Gastroesophageal sphincter (tissue), 4 donors: ENCODE data around the gene LDLRAD3. TPM values are rescaled to one million over a fixed set of nuclear protein-coding genes. Genes with fewer than 3 reads are reported as not detected.

Experiments used
- ATAC-seq: fragments of 150-250 bp; one replicate; pipeline ENCODE4 v1.9.1; 2016; ENCODE audit warnings: mild to moderate bottlenecking, moderate library complexity
- H3K27ac ChIP-seq, 4 donors: fragments of 200-600 bp; sonication (generic) in 3 of 4; 1 replicate in 3 of 4; 2 replicates in 1 of 4; pipeline ENCODE4 v1.5.1; 2016 to 2019
- H3K27me3 ChIP-seq: fragments of 200-600 bp; sonication (generic); one replicate; pipeline ENCODE4 v1.5.1; 2019
- H3K36me3 ChIP-seq, 2 donors: fragments of 200-600 bp; sonication (generic); one replicate each; pipeline ENCODE4 v1.5.1; 2019; ENCODE audit warnings: control low read depth in 1 of 2
- H3K4me1 ChIP-seq, 3 donors: fragments of 200-600 bp; sonication (generic); 1 replicate in 2 of 3; 2 replicates in 1 of 3; pipeline ENCODE4 v1.5.1; 2016 to 2019; ENCODE audit warnings: control low read depth in 2 of 3
- H3K4me3 ChIP-seq, 2 donors: fragments of 200-600 bp; sonication (generic); one replicate each; pipeline ENCODE4 v1.5.1; 2019; ENCODE audit warnings: mild to moderate bottlenecking in 1 of 2, moderate library complexity in 1 of 2
- H3K9me3 ChIP-seq, 3 donors: fragments of 200-600 bp; sonication (generic); one replicate each; pipeline ENCODE4 v1.5.1; 2017 to 2019; ENCODE audit warnings: control low read depth in 2 of 3
- EP300 ChIP-seq: sonication (generic); formaldehyde crosslinking; IDR thresholded peaks from one replicate; pipeline ENCODE4 v1.6.1; 2017; ENCODE audit warnings: antibody characterized with exemption, mild to moderate bottlenecking
- POLR2A ChIP-seq, 2 donors: fragments of 450-650 bp; IDR thresholded peaks; one replicate each; pipeline ENCODE4 v1.6.1; 2017; ENCODE audit warnings: antibody characterized with exemption in 2 of 2, mild to moderate bottlenecking in 2 of 2, moderate library complexity in 1 of 2
- POLR2AphosphoS5 ChIP-seq: sonication (generic); formaldehyde crosslinking; IDR thresholded peaks from one replicate; pipeline ENCODE4 v1.6.1; 2017; ENCODE audit warnings: antibody characterized with exemption
- WGBS, 2 donors: methylation state at CpG; one replicate each; pipeline ENCODE4 v1.1.5; 2018; ENCODE audit warnings: low coverage in 1 of 2; 5-methylcytosine and 5-hydroxymethylcytosine counted together
- total RNA-seq, 4 donors: library from RNA; depleted of rRNA; stranded (reverse); fragments of >200 nt; gene quantifications; one replicate each; pipeline ENCODE4 v1.1.0, GENCODE V29; 2016
- TF ChIP-seq, protein P1 (sequence below), 4 experiments: fragments of 200-600 bp in 2 of 4; fragments of 450-650 bp in 2 of 4; sonication (generic) in 1 of 4; IDR thresholded peaks; one replicate each; pipeline ENCODE4 v1.5.1; 2017 to 2019; ENCODE audit warnings: antibody characterized with exemption in 4 of 4, mild to moderate bottlenecking in 2 of 4, moderate library complexity in 2 of 4

Gene LDLRAD3
- total RNA-seq, 4 donors from 2014 or later = 4.0 to 8.9 (median 7.2) TPM

DNA sequence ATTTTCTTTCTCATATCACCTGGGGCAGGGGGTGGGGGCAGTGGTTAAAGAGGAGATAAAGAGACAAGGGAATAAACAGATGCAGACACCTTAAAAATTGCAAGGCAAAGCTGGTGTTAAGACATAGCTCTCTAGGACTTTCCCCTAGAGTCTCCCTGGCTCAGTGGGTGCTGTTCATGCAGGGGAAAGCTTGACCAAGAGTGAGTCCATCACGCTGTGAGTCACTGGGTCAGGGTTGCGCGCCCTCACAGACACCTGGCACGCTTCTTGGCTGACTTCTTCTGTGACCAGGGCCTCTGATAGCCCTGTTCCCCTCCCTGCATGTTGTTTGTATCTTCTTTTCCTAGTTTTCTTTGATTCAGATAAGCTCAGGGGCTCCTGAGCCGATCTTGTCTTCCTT is 313.5 kb downstream of the LDLRAD3 start:
- WGBS, 2 donors = 78% methylated on average over 4 of the region's 5 CpGs; no CpG with 5 or more reads in 1 of the 2 donors
- no peak for ATAC-seq
- Histone ChIP-seq H3K9me3 (peaks cover 0 to 8% (median 0%) of the 10 kb centered on the region in 3 donors), H3K4me1 (no peaks in the 10 kb centered on the region), H3K36me3 (no peaks in the 10 kb centered on the region), H3K4me3 (no peak overlapping the region), H3K27me3 (peaks cover 35% of the 10 kb centered on the region), H3K27ac (no peak overlapping the region)
- TF ChIP-seq, protein P1, sequence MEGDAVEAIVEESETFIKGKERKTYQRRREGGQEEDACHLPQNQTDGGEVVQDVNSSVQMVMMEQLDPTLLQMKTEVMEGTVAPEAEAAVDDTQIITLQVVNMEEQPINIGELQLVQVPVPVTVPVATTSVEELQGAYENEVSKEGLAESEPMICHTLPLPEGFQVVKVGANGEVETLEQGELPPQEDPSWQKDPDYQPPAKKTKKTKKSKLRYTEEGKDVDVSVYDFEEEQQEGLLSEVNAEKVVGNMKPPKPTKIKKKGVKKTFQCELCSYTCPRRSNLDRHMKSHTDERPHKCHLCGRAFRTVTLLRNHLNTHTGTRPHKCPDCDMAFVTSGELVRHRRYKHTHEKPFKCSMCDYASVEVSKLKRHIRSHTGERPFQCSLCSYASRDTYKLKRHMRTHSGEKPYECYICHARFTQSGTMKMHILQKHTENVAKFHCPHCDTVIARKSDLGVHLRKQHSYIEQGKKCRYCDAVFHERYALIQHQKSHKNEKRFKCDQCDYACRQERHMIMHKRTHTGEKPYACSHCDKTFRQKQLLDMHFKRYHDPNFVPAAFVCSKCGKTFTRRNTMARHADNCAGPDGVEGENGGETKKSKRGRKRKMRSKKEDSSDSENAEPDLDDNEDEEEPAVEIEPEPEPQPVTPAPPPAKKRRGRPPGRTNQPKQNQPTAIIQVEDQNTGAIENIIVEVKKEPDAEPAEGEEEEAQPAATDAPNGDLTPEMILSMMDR (IDR thresholded peaks at IDR 0.05) = no peak
- no peak for TF ChIP-seq POLR2A (IDR thresholded peaks at IDR 0.05)
- no peak for TF ChIP-seq EP300
- TF ChIP-seq POLR2AphosphoS5 = no peak

DNA sequence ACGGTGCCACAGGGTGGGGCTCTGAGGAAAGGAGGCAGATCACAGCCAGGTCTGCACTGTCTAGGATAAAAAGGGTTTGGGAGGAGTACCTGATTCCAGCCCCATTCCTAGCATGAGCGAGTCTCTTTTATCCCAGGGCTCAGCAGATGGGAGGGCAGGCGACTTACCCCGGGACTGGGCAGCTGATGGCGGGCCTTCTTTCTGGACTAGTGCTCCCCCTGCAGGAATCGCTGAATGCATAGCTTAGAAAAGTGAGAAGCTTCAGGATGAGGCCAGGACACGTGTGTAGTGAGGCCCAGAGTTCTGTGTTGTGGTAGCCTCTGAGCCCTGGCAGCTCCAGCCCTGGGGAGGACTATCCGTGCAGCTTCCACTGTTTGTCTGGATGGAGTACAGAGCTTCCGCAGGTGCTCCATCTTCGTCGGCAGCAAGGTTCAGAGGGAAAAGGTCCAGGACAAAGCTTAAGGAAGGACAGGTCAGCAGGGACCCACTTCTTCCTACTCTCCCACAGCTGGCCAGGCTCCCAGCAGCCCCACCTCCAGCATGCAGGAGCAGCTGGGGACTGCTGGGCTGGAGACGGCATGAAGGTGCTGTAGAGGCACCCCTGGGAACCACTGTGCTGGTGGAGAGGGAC is 315.0 kb downstream of the LDLRAD3 start:
- Histone ChIP-seq H3K4me3 (no peak overlapping the region), H3K27ac (no peak overlapping the region), H3K4me1 (no peaks in the 10 kb centered on the region), H3K27me3 (peaks cover 35% of the 10 kb centered on the region), H3K36me3 (no peaks in the 10 kb centered on the region), H3K9me3 (peaks cover 0 to 8% (median 0%) of the 10 kb centered on the region in 3 donors)
- 13% methylated on average over 1 of the region's 12 CpGs; no CpG with 5 or more reads in 1 of the 2 donors for WGBS, 2 donors
- ATAC-seq = peak; percentile 50
- TF ChIP-seq, protein P1 (IDR thresholded peaks at IDR 0.05) = peak in 3 of 4 experiments; percentile 44 to 61 (median 45)
- TF ChIP-seq POLR2AphosphoS5 = no peak

DNA sequence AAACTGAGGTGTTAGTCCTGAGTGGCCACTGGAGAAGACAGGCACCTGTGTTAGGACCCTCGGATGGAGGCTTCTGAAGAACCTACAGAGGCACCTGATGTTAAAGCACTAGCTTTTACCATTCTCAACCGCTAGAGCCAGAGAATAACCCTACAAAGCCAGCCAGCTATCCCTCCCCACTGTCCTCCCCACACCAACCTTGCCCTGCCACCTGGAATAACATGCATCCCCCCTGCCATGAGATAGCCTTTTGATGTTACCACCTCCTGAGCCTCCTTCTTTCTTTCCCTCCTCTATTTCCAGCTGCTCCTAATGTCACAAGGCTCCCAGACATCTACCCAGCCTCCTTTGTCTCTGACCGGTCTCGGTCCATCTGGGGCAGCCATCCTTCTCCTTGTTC is 317.2 kb downstream of the LDLRAD3 start:
- Histone ChIP-seq H3K4me1 (no peaks in the 10 kb centered on the region), H3K36me3 (no peaks in the 10 kb centered on the region), H3K27ac (no peak overlapping the region), H3K27me3 (peaks cover 35% of the 10 kb centered on the region), H3K9me3 (peaks cover 0 to 6% (median 0%) of the 10 kb centered on the region in 3 donors), H3K4me3 (no peak overlapping the region)
- WGBS, 2 donors = 84 to 90% methylated on average over 4 of the region's 4 CpGs
- TF ChIP-seq, protein P1 (IDR thresholded peaks at IDR 0.05) = no peak
- TF ChIP-seq EP300 = no peak
- TF ChIP-seq POLR2AphosphoS5 = no peak
- TF ChIP-seq POLR2A (IDR thresholded peaks at IDR 0.05) = no peak
- ATAC-seq = no peak

DNA sequence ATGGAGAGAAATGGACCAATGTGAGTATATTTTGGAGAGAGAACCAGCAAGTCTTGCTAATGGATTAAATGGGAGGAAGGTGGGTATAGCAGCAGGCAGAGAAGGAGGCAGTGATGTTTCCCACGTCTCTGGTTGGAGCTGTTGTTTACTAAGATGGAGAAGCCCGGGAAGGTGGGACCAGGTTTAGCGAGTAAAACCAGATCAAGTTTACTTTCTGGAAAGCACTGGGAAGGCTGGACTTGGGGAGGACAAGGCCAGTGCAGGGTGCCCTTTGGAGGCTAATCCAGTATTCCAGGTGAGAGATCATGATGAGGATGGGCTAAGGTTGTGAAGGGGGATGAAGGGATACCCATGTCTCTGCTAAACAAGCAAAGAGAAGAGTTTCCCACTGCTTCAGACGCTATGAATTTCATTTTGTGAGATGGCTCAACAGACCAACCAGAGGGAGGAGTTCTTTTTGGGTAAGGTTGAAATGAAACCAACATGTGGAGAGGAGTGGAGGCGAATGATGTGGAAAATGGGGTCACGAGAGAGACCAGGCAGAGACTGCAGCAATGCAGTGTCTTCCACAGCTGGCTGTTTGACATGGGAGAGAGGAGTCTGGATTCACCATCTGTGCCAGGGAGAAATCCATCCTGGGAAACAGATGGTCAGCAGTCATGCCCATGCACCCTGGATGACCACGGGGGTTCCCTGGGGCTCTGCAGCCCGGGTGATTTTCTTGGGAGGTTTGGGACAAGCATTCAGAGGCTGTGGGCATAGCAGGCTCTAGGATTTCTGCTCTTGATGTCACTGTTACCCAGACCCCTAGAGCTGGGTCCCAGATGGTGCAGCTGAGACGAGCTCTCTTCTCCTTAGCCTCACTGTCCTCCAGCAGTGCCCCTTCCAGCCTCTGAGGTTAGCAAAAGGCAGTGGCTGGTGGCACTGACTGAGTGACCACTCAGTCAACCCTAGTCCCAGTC is 320.4 kb downstream of the LDLRAD3 start:
- TF ChIP-seq EP300 = no peak
- no peak for TF ChIP-seq POLR2AphosphoS5
- TF ChIP-seq POLR2A (IDR thresholded peaks at IDR 0.05) = no peak
- TF ChIP-seq, protein P1 (IDR thresholded peaks at IDR 0.05) = no peak
- WGBS, 2 donors = 58 to 92% methylated on average over 5 to 7 of the region's 9 CpGs
- Histone ChIP-seq H3K27ac (no peak overlapping the region), H3K4me1 (no peaks in the 10 kb centered on the region), H3K4me3 (no peak overlapping the region), H3K36me3 (no peaks in the 10 kb centered on the region), H3K27me3 (peaks cover 18% of the 10 kb centered on the region), H3K9me3 (no peaks in the 10 kb centered on the region)
- no peak for ATAC-seq
